ENCODE results near the gene ADGRD2. TPM values are rescaled to one million over a fixed set of nuclear protein-coding genes. Genes with fewer than 3 reads are reported as not detected.

Gene ADGRD2
- total and polyA plus RNA-seq, 9 of the 15 experiments (the other 6 are each of a cell fraction or from before 2014, with no cell fraction given) = not detected

GRCh38 chr9:124403246-124403645 lies 47.0 kb upstream of the ADGRD2 start (continued):
- TF ChIP-seq PREB (CRISPR knock-in tag; IDR thresholded peaks at IDR 0.05) = no peak

- Histone ChIP-seq H3K4me2 (ENCODE audit: insufficient read depth, low read length) (no peak overlapping the region), H3K4me3 (no peak overlapping the region), H2AFZ (ENCODE audit: low read depth, low read length) (no peak overlapping the region), H3K9me3 (replicated peaks; ENCODE audit: control insufficient read depth, insufficient read depth, low read depth, low read length) (no peaks in the 10 kb centered on the region), H3K4me1 (replicated peaks in 1 of 2; ENCODE audit: control insufficient read depth in 2 of 2, insufficient read depth in 2 of 2, low read length in 2 of 2) (peaks cover 0 to 5% of the 10 kb centered on the region in 2 experiments; a peak in 1 of 5 replicates), H3K9me1 (ENCODE audit: control insufficient read depth, insufficient read depth, low read length) (no peaks in the 10 kb centered on the region), H3K79me2 (ENCODE audit: control insufficient read depth, insufficient read depth, low read length) (peaks cover 69% of the 10 kb centered on the region), H3K9ac (ENCODE audit: insufficient read depth in 1 of 2, low read depth in 2 of 2, low read length in 2 of 2) (no peak overlapping the region), H3K27me3 (ENCODE audit: control insufficient read depth in 2 of 2, insufficient read depth in 2 of 2, low read length in 2 of 2) (no peaks in the 10 kb centered on the region), H3K36me3 (ENCODE audit: control insufficient read depth, insufficient read depth, low read length) (peaks cover 96% of the 10 kb centered on the region), H3K27ac (ENCODE audit: extremely low read depth, low read depth, low read length) (no peak overlapping the region), H4K20me1 (replicated peaks; ENCODE audit: control insufficient read depth, insufficient read depth, low read length) (no peaks in the 10 kb centered on the region; the same call in 1 of the 2 replicates)
- ATAC-seq = no peak
- CTCF ChIA-PET (ENCODE audit: low intra/inter-chr PET ratio) = interaction anchor here (0.7 kb wide), 1 partner anchor 302 kb away, joined by 3 read pairs; no protein-coding TSS in a partner anchor
- no peak for DNase-seq (ENCODE audit: extremely low read depth in 1 of 4, low spot score in 3 of 4)
- intact Hi-C loops (cut with micrococcal nuclease) = no loop called here
- POLR2A ChIA-PET = interaction anchor here (1.4 kb wide), 1 partner anchor 19 kb away, joined by 4 read pairs; no protein-coding TSS in a partner anchor
- WGBS (ENCODE audit: insufficient coverage, low coverage, missing lambda C conversion rate) = 96% methylated on average over 3 of the region's 3 CpGs
- in situ Hi-C loops (cut with MboI) = loop anchor here (25.0 kb wide), 1 partner anchor 303 kb away; no protein-coding TSS in a partner anchor
- BruUV-seq (replicated peaks) = no TSS peak
- FAIRE-seq = peak; percentile 46
- no peak for TF ChIP-seq NCOA4 (IDR thresholded peaks at IDR 0.05; ENCODE audit: partially characterized antibody)
- no peak for TF ChIP-seq ZNF212 (CRISPR knock-in tag; IDR thresholded peaks at IDR 0.05)
- TF ChIP-seq ZNF354B (CRISPR knock-in tag; IDR thresholded peaks at IDR 0.05) = no peak
These were observed 40.8 kb upstream of the ADGRD2 start for GRCh38 chr9:124409410-124409809.

All from K562 (cell line).